SW480 (cell line): ENCODE measurements around the gene HSPA5.
"Not testable (repeated sequence)": the region's sequence is repeated elsewhere in the genome, so short reads cannot be mapped to it uniquely, and the experiment has no call there.

Experiments used
- DNase-seq: peaks from one replicate; pipeline ENCODE4 v3.0.0-alpha.2; 2016; ENCODE audit warnings: low spot score

HSPA5 gene

GRCh38 chr9:125241863-125242739, 958 bp upstream of the HSPA5 start:
- DNase-seq, result peak; percentile 43

- DNase-seq, result peak; percentile 18
Measured at GRCh38 chr9:125240649-125240999, 519 bp downstream of the HSPA5 start.

- no peak for DNase-seq
Measured at GRCh38 chr9:125239631-125240597, 1.2 kb downstream of the HSPA5 start.

- no peak for DNase-seq
Measured at GRCh38 chr9:125238915-125239446, 2.2 kb downstream of the HSPA5 start.

GRCh38 chr9:125238127-125238914, 2.8 kb downstream of the HSPA5 start:
- DNase-seq, result no peak

- not testable (repeated sequence) for DNase-seq
Measured at GRCh38 chr9:125236520-125237159, 4.5 kb downstream of the HSPA5 start.

GRCh38 chr9:125235804-125236519, 5.2 kb downstream of the HSPA5 start:
- no peak for DNase-seq

- DNase-seq, result not testable (repeated sequence)
Measured at GRCh38 chr9:125234099-125234498, 7.0 kb downstream of the HSPA5 start.

GRCh38 chr9:125233678-125234077, 7.5 kb downstream of the HSPA5 start:
- peak; percentile 55 for DNase-seq

- no peak for DNase-seq
Measured at GRCh38 chr9:125227761-125228160, 13.4 kb downstream of the HSPA5 start.

GRCh38 chr9:125224858-125225257, 16.3 kb downstream of the HSPA5 start:
- not testable (repeated sequence) for DNase-seq

- no peak for DNase-seq
Measured at GRCh38 chr9:125218621-125219020, 22.5 kb downstream of the HSPA5 start.

- DNase-seq, result no peak
Measured at GRCh38 chr9:125214186-125214585, 27.0 kb downstream of the HSPA5 start.

- DNase-seq, result no peak
Measured at GRCh38 chr9:125204477-125204876, 36.7 kb downstream of the HSPA5 start.

GRCh38 chr9:125202846-125203618, 38.1 kb downstream of the HSPA5 start:
- DNase-seq, result no peak

- DNase-seq, result peak; percentile 92
Measured at GRCh38 chr9:125200216-125201047, 40.7 kb downstream of the HSPA5 start, which contains the start of gene RABEPK. TSS of gene RABEPK (plus strand) at chr9:125200542. CDS start at chr9:125203014, 2,472 bp downstream.

- not testable (repeated sequence) for DNase-seq
Measured at GRCh38 chr9:125195591-125195990, 45.6 kb downstream of the HSPA5 start.

GRCh38 chr9:125194466-125194865, 46.7 kb downstream of the HSPA5 start:
- not testable (repeated sequence) for DNase-seq

GRCh38 chr9:125190361-125190801, 50.8 kb downstream of the HSPA5 start:
- no peak for DNase-seq
